Vagina (tissue), 2 donors: ENCODE data around the gene CAND2.

Source experiments
- CTCF ChIP-seq, 3 experiments: fragments of 450-650 bp in 2 of 3; fragments of 200-600 bp in 1 of 3; sonication (generic) in 1 of 3; IDR thresholded peaks; one replicate each; pipeline ENCODE4 v1.5.1; 2017 to 2019; ENCODE audit warnings: antibody characterized with exemption in 3 of 3, mild to moderate bottlenecking in 2 of 3, moderate library complexity in 2 of 3
- POLR2A ChIP-seq, 2 donors: fragments of 450-650 bp; IDR thresholded peaks; one replicate each; pipeline ENCODE4 v1.6.1; 2017; ENCODE audit warnings: antibody characterized with exemption in 2 of 2, mild to moderate bottlenecking in 2 of 2, moderate library complexity in 2 of 2
- POLR2AphosphoS5 ChIP-seq, 2 donors: sonication (generic); formaldehyde crosslinking; IDR thresholded peaks; one replicate each; pipeline ENCODE4 v1.9.0; 2017; ENCODE audit warnings: antibody characterized with exemption in 2 of 2, mild to moderate bottlenecking in 2 of 2, low read depth in 1 of 2; ENCODE audit not compliant: insufficient read depth in 1 of 2

- TF ChIP-seq POLR2A (IDR thresholded peaks at IDR 0.05), result no peak
- no peak for TF ChIP-seq CTCF (IDR thresholded peaks at IDR 0.05)
- TF ChIP-seq POLR2AphosphoS5 (IDR thresholded peaks at IDR 0.05; ENCODE audit: insufficient read depth in 1 of 2, low read depth in 1 of 2), result no peak
Measured at GRCh38 chr3:12809001-12809400, 12.5 kb downstream of the CAND2 start.
